ENCODE results near the gene OR2L3.

Gene OR2L3

DNA sequence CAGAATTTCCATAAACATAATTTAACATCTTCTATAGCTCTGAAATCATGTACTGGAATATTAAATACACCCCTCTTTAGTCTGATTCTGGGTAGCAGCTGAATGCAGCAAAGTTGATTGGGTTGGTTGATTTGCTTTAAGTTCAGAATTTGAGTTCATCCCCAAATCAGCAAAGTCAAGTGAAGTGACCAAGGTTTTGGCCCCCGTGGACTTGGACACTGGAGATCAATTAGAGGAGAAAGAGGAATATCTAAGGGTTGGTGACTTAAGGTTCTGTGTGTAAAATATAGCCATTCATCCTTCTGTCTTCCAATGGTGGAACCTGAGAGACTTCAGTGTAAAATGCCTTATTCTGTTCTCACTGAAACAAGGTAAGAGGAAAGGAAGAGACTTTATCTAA lies 48.2 kb downstream of the OR2L3 start, which contains the start of gene OR2L13:
Gene OR2L13, plus strand, starts transcription at position 301 of the 400 bp plus-strand sequence. CDS start 4,192 bp downstream, outside the sequence.
- H3K4me3 Mint-ChIP-seq = no peak within 1 kb of the TSS
- H3K27ac Mint-ChIP-seq = no peak within 1 kb of the TSS
- no peaks in the 10 kb centered on the region for H3K27me3 Mint-ChIP-seq (ENCODE audit: low read depth)
- no peak for DNase-seq (ENCODE audit: low spot score)
- H3K4me1 Mint-ChIP-seq (ENCODE audit: low read depth) = no peaks in the 10 kb centered on the region
- H3K36me3 Mint-ChIP-seq (ENCODE audit: low read depth) = no peaks in the 10 kb centered on the region
- peaks cover 3% of the 10 kb centered on the region for H3K9me3 Mint-ChIP-seq

- no peak overlapping the region for H3K27ac Mint-ChIP-seq
- no peaks in the 10 kb centered on the region for H3K4me1 Mint-ChIP-seq (ENCODE audit: low read depth)
- no peaks in the 10 kb centered on the region for H3K27me3 Mint-ChIP-seq (ENCODE audit: low read depth)
Measured at GRCh38 chr1:248098529-248098928, 51.9 kb downstream of the OR2L3 start.

GRCh38 chr1:248102847-248103246 lies 56.2 kb downstream of the OR2L3 start:
- Mint-ChIP-seq H3K4me3 (no peak overlapping the region), H3K36me3 (ENCODE audit: low read depth) (no peaks in the 10 kb centered on the region), H3K27ac (no peak overlapping the region), H3K9me3 (peaks cover 11% of the 10 kb centered on the region), H3K4me1 (ENCODE audit: low read depth) (no peaks in the 10 kb centered on the region), H3K27me3 (ENCODE audit: low read depth) (no peaks in the 10 kb centered on the region)
- DNase-seq (ENCODE audit: low spot score) = no peak

More at GRCh38 chr1:248098529-248098928, 51.9 kb downstream of the OR2L3 start:
- DNase-seq (ENCODE audit: low spot score) = no peak
- no peak overlapping the region for H3K4me3 Mint-ChIP-seq
- H3K36me3 Mint-ChIP-seq (ENCODE audit: low read depth) = no peaks in the 10 kb centered on the region
- peaks cover 3% of the 10 kb centered on the region for H3K9me3 Mint-ChIP-seq

DNA sequence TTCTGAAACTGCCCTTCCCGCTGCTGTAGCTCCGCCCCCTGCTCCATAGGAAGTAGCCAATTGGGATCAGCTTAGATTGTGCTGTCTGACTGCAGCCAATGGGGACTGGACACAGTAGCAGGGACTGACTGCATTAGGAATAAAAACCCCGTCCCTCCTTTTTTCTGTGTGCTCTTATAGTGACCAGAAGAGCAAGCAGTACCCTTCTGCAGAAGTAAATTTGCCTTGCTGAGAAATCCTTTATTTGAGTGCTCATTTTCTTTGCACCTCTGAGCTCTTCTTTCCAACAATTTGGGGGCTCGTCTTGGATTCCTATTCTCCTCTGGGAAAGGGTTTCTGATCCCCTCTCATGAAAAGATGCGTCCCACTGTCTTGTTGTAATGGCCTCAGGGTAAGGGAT lies 64.5 kb downstream of the OR2L3 start:
- Mint-ChIP-seq H3K36me3 (ENCODE audit: low read depth) (no peaks in the 10 kb centered on the region), H3K27ac (no peak overlapping the region), H3K27me3 (ENCODE audit: low read depth) (no peaks in the 10 kb centered on the region), H3K4me1 (ENCODE audit: low read depth) (no peaks in the 10 kb centered on the region), H3K4me3 (no peak overlapping the region), H3K9me3 (peaks cover 45% of the 10 kb centered on the region)
- DNase-seq (ENCODE audit: low spot score) = no peak

All from T-helper 2 cell treated with Interferon-gamma antibody and Interleukin-4, amounts not matched to agents 5 μg/mL and 100 μg/mL, for 36 hours (primary cell).